Activated CD8-positive, alpha-beta memory T cell treated with anti-CD3 and anti-CD28 coated beads, Interleukin-2, amount 50 U/mL, for 1 hour (primary cell): ENCODE measurements around the gene E2F4.

Experiments used
- DNase-seq: peaks from one replicate; pipeline ENCODE4 v3.0.0-alpha.2; 2020; ENCODE audit errors: extremely low read depth

Gene E2F4

DNA sequence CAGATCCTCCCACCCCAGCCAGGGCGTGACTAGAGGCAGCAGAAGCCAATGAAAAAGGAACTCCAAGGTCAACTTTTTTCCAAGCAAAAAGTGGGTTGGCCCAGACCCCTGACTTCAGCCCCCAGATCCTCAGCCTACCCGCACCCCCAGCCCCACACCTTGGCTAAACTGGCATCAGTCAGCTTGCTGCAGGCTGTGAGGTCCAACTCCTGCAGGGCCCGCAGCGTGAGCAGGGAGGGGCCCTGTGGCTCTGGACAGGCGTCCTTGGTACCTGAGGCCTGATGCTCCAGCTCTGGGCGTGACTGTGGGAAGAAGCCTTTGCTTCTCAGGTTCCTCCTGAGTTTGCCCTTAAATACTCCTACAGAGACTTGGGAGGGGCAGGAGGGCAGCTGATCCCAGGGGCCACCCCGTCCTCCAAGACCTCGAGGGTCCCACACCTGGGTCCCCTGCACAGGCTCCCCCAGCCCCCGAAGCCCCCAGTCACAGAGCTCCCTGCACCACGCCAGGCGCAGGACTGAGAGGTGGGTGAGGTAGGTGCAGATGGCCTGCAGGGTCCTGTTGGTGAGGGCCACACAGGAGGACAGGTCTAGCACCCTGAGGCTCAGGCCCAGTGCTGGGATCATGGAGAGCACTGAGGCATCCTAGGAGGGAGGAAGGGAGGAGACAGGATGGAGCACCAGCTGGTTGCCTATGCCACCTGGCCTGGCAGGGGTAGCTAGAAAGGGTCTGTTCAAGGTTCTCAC lies 16.4 kb downstream of the E2F4 start:
- DNase-seq: no peak

DNA sequence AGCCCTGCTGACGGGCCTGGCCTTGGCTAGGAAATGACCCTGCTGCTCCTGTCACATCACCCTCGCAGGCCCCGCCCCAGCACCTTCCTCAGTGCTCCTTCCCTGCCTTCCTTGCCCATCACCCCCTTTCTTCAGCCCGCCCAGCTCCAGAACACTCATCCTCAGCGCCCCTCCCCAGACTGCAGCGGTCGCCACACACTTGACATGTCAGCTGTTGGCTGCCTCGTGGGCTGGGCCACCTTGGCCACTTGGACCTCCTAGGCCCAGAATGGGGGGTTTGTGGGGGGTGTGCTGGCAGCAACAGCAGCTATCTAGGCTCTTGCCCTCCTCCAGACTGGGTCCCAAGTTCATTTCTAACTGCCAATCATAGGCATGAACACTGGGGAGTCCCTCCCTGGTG lies 17.6 kb downstream of the E2F4 start:
- no peak for DNase-seq

DNA sequence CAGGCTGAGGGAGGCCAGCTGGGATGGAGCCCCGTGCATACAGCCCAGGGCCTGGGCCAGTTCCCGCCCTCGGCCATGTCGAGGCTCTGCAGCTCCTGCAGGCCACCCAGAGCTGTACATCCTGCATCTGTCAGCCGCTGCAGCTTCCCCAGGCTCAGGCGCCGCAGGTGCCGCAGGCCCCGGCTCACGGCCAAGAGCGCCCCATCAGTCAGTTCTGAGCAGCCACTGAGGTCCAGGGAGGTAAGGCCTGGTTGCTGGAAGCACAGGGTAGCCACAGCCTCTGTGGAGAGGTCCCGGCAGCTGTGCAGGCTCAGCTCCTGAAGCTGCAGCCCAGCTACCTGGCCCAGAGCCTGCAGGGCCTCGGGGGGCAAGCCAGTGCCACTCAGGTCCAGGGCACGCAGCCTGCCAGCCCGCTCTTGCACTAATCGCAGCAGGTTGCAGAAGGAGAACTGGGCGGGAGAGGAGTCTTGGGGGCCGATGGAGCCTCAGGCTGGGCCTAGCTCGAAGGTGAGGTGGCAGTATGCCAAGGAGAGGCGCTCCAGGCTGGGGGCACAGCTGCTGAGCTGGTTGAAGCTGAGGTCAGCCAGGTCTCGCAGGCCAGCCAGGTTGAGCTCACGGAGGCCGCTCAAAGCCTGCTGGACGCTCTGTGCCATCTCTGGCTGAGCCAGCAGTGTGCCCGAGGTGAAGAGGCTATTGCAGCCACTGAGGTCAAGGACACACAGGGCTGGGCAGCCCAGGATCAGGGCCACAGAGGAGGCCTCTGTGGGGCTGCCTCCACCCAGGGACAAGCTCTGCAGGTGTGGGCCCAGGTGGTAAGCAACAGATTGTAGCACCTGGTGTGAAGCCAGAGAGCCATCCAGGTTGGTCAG lies 18.3 kb downstream of the E2F4 start:
- no peak for DNase-seq

DNA sequence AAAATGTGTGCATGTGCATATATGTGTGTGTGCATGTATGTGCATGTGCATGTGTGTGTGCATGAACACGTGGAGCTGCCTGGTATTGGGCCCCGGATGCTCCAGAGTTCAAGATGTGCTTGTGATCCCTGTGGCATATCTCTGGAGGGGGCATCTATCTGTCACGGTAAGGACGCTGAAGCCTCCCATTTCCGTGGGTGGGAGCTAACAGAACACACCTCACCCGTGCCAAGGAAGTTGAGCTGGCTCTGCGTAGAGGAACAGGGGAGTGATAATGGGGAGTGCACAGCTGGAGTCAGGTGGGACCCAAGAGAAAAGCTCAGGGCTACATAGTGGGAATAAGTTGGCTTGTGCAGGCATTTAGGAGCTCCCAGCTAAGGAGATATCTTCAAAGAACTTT lies 19.7 kb downstream of the E2F4 start:
- no peak for DNase-seq

DNA sequence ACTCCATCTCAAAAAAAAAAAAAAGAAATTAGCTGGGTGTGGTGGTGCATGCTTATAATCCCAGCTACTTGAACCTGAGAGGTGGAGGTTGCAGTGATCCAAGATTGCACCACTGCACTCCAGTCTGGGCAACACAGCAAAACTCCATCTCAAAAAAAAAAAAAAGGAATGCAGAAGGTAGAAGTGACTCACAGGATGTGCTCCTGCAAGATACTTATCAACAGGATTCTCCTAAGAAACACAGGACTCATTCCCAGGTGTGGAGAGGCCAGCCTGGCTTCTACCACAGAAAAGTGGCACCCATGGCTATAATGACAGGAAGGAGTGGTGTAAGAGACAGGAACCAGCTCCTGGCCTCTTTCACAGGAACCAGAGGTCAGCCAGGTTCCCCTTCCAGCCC lies 20.8 kb downstream of the E2F4 start:
- no peak for DNase-seq

DNA sequence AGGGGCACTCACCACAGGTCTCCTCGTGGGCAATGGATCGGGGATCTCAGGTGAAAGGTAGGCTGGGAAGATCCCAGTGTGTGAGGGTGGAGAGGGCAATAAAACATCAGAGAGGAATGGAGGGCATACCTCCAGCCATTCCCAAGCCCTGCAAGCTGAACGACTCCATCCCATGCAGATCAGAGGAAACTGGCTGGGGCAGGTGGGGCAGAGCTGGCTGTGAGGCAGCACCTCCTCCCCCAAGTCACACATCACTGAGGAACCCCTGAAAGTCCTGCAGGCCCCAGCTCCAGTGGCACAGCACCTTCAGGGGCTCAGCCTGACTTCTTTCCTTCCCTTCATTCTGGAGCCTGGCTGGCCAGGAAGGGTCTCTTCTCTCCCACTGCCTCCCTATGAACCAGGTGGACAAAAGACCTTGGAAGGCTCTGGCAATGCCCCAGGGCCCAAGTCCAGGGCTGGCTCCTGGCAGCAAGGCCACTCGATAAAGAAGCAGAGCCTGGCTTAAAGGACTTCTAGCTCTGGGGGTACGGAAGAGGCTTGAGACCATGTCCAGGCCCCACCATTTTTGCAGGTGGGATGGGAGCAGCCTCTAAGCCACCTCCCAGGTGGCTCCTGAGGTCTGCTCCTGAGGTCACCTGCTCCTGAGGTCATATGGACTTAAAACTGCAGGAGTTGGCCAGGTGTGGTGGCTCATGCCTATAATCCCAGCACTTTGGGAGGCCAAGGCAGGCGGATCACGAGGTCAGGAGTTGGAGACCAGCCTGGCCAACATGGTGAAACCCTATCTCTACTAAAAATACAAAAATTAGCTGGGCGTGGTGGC lies 21.5 kb downstream of the E2F4 start:
- DNase-seq: no peak

DNA sequence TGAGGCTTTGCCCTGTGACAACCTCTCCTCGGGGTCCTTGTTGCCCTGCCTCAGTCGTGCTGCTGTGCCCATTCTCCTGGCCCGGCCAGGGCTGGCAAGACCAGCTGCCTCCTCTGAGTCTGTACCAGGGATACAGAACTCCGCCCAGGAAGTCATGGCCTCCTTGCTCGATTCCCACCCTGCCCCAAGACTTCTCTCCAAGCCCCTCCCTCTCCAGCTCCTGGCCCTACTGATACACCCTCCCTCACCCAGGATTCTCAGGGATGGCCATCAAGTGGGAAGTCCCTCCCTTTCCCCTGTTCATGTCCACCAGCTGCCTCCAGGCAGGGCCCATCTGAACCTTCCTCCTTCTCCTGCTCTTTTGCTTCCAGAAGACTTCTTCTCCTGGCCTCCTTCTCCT lies 23.8 kb downstream of the E2F4 start:
- DNase-seq: no peak

DNA sequence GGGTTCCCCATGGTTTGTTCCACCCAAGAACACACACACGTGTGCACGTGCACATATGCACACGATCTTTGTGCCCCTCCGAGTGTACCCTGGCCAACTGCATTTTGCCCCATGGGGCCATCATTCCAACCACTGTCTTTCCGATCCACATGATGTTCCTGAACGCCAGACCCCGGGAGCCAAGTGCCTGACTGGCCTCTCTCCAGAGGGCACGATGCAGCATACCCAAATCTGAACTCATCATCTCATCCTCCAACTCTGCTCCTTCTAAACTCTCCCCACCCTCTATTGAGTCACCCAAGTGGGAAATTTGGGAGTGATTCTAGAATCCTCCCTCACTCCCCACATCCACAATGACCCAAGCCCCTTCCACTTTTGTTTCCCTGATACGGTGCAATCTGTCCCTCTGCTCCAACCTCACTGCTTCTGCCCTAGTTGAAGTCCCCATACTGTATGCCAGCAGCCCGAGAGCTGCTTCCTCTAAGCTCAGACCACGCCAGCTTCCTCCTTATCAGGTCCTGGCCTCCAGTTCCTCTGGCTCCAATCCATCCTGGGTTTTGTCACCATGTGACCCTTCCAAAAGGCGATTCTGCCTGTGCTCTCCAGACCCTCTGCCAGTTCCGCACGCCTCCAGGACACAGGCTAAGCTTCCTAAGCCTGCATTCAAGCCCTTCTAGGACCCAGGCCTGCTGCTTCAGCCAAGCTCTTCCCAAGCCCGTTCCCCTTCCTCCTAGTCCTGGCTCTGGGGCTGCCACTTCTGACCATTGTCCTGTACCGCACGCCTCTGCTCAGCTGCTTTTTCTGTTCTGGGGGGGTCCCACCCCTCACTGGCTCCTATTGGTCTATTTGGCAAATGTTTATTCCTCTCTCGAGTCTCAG lies 24.9 kb downstream of the E2F4 start:
- DNase-seq: no peak

DNA sequence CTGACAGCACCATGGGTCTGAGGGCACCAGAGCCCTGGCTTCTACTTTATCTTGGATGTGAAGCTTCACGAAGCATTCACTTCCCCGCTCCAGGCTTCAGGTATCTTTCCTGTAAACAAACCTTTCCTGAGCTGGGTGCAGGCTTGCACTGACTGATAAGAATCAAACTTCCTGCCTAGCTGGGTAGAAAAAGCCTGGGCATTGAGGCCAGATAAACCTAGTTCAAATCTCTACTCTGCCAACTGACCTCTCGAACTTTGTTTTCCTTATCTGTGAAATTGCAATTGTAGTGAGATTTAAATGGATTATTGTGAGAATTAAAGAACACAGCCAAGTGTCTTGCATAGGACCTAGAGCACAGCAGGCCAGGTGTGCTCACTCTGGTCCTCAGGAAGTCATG lies 32.0 kb downstream of the E2F4 start:
- DNase-seq: no peak

DNA sequence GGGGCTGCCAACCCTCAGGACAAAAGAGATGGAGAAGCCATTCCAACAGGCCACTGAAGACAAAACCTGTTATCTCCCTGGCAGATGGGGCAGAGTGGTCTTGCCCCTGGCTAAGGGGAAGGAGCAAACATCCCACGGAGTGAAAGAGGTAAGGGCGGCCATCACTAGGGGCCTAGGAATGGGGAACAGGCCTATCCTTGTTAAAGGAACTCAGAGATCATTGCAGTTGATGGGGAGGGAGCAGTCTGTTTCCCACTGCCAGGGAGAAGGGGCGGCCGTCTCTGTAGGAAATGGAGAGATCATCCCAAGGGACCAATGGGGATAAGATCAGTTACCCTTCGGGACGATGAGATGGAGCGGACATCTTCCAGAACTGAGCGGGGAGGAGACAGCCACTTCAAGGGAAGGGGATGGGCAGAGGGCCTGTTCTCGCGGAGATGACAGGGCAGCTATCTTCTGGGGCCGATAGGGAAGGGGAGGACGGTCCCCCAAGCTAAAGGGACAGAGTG lies 34.4 kb downstream of the E2F4 start:
- DNase-seq: no peak

DNA sequence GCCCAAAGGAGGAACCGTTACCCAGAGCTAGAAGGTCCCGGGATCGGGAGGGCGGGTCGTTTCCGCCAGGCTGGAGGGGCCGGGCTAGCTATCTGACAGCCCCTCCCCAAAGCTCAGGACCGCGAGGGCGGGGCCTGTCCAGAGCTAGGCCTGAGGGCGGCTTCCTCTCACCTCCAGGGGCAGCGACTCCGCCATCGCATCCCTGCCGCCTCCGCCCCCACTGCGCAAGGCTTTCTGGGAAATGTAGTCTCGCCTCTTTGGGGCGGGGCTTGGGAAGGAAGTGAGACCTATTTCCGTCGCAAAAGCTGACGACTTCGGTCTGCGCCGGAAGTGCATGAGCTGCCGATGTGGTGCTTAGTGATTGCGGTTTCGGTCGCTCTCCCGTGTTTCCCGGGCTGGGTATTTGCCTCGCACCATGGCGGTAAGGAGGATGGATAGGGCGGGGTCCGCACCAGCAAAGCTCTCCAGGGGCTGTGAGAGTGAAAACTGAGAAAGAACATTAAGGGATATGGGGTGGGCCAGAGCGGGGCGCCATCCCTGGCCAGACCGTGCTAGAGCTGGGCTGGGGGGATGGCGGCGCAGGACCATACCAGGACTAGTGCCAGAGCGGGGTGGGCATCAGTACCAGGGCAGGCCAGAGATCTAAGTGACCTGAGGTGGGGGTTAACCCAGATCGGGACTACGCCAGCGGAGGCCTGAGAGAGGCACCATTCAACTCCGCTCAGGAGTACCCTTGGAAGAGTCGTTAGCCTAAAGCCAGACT lies 35.0 kb downstream of the E2F4 start, which contains the start of gene TMEM208:
TMEM208 (plus strand) TSS at position 327 of the 763 bp plus-strand sequence; CDS start at position 416, 89 bp downstream.
- peak; percentile 88 for DNase-seq

DNA sequence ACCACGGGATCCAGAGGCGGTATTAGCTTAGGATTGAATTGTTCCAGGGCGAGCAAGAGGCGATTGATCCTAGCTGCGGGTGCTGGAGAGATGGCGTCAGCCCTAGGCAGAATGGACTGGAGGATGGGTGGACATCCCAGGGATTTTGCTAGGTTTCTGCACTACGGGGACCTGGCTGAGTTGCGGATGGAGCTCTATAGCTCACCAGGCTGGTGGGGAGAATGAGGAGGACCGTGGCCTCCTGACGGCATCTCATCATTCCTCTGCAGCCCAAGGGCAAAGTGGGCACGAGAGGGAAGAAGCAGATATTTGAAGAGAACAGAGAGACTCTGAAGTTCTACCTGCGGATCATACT lies 35.6 kb downstream of the E2F4 start:
- no peak for DNase-seq

DNA sequence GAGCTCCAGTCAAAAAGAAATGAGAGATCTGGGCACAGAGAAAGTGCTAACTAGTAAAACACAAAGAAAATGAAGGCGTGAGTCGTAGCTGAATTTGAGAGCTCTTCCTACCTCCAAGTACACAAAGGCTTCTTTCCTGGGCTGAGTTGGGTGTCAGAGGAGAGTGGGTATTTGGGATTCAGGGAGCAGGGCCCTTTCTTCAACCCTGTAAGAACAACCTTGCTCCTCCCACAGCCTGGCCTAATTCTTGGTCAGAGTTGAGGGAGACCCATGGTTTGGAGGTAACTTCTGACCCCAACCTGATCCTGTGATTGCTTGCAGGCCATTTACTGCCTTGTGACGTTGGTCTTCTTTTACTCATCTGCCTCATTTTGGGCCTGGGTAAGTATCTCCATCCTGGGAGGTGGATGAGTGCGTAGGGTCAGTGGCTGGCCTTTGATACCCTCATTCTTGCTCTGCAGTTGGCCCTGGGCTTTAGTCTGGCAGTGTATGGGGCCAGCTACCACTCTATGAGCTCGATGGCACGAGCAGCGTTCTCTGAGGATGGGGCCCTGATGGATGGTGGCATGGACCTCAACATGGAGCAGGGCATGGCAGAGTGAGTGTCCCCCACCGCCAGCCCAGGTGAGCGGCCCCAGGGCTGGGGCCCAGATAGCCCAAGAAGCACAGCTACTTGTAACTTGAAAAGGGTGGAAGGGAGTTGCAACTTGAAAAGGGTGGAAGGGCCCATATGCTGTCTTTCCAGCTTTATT lies 36.3 kb downstream of the E2F4 start:
- no peak for DNase-seq

DNA sequence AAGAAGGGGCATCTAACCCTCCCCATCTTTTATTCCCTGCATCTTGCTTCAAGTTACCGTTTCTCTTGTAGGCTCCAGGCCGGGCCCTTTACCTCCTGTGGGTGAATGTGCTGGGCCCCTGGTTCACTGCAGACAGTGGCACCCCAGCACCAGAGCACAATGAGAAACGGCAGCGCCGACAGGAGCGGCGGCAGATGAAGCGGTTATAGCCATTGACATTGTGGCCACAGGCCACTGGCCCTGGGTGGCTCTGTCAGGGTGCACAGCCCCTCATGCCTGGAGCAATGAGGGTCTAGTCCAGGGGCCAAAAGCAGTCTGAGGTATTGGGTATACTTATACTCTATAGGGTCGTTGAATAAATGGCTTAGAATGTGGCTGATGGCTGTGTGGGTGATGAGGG lies 37.0 kb downstream of the E2F4 start:
- no peak for DNase-seq

DNA sequence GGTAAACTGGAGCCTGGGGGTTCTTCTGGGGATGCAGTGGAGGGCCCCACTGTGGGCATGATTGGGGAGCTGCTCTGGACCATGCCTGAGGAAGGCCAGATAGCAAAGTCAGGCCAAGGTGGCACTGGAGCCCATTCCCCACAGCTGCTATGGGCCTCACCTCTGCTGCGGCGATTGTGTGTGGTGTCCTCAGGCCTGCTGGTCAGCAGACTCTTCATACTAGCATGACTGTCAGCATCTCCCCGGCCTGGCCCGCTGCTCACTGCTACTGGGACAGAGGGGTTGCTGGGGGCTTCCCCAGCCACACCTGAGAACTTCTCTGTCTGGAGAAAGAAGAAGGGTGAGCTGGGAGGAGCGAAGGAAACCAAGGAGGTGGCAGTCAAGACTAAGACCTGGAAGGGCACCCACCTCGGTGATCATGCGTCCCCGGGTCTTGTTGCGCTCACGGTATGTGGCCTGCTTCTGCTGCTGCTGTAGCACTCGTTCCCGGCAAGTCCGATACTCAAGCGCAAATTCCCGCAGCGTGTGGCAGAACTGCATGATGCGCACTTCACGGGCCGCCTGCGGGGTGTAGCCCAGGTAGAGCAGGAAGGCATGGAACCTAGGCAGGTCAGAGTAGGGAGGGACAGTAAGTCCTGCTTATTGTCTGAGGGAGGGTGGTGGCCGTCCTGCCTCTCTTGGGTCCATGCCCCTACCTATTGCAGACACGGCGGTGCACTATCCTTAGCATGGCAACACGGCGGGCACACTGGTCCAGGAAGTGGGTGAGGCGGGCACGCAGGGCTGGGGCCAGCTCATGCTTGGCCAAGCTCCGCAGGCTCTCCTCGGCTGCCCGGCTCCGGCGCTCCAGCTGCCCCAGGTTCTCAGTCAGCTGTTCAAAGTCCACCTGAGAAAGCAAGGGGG lies 38.2 kb downstream of the E2F4 start:
- no peak for DNase-seq

DNA sequence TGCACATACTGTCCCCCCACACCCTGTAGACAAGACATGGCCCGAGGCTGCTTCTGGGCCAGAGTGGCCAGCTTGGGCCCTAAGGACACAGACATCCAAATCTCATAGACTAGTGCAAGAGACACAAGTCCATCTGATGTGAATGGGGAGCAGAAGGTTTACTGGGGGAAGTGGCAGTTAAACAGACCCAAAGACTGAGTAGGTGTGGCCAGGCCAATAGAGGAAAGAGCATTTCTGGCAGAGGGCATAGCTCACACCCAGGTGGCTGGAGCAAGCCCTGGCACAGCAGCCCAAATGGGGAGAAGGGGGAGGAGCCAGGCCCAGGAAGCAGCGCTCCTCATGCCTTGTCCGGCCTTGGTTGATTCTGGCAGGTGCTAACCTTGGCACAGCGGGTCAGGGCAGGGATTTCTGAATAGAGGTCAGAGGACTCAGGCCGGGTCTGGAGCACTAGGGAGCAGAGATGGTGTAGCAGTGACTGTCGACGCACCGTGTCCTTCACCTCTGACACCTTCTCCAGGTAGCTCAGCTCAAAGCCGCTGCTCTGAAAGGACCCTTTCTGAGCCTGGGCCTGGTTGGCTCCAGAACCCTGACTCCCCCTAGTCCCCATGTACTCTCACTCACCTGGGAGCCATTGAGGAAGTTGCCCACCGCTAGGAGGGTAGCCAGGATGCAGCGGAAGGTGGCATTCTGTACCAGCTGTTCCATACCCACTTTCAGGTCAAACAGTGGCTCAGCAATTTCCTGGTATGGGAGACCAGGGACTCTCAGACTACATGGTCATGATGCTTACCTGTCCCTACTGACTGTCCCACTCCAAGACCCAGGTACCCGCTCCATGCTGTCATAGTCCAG lies 39.1 kb downstream of the E2F4 start:
- DNase-seq: no peak

DNA sequence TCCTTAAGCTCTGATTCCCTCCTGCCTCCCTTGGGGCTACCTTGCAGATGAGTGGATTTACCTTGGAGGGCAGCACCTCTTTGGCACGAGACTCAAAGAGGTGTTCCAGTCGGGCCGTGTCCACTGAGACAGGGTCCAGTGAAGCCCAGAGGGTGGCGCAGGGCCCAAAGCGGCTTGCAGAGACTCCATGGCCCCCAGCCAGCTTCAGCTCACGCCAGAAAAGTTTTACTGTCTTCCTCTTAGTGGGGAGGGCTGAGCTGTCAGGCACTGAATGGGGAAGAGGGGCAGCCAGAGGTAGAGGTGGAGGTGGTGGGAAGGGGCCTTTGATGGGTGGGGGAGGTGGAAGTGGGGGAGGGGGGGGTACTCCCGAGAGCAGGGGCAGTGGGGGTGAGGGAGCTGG lies 41.6 kb downstream of the E2F4 start:
- DNase-seq: no peak

DNA sequence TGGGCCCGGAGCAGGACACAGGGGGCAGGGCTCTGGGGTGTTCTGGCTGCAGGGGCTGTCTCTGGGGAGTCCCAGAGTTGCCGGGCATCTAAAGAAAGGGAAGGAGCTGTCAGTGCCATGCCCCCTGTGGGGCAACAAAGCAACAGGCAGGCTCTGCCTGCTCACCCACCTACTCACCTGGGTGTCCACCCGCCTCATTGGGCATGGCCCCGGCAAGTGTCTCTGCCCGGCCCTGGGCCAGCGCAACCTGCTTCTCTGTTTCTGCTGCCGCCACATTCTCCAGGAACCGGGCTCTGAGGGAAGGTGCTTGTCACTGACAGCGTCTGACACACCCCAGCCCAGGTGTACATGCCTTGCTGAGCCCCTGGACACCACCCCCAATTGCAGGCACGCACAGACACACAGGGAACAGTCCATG lies 42.2 kb downstream of the E2F4 start:
- no peak for DNase-seq
